ENCODE results near the gene GPR22. TPM values are rescaled to one million over a fixed set of nuclear protein-coding genes. Genes with fewer than 3 reads are reported as not detected.

The GPR22 gene
- polyA plus RNA-seq, 3 donors, result 0.18 TPM; not detected in 2

DNA sequence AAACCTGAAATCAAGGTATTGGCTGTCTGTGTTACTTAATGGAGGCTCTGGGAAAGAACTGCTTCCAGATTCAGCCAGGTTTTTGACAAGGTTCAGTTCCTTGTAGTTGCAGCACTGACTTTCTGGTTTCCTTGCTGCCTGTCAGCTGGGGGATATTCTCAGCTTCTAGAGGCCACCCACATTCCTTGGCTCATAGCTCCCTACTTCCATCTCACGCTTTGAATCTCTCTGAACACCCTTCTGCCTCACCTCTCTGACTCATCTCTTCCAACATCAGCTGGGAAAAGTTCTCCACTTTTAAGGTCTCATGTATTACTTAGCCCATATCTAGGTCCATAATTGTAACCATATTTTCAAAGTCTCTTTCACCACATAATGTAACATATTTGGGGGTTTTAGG, 22.9 kb upstream of the GPR22 start:
- DNase-seq, result no peak
- Mint-ChIP-seq H3K27ac (peak overlapping the region in 1 of 7 donors; percentile 10), H3K4me1 (no peaks in the 10 kb centered on the region), H3K9me3 (peaks cover 0 to 6% (median 2%) of the 10 kb centered on the region in 7 donors), H3K4me3 (no peak overlapping the region), H3K36me3 (peaks cover 17 to 24% of the 10 kb centered on the region in 2 donors), H3K27me3 (ENCODE audit: low read depth in 3 of 3) (no peaks in the 10 kb centered on the region)
- Histone ChIP-seq H3K79me2 (ENCODE audit: insufficient read depth, low read length) (no peaks in the 10 kb centered on the region), H3K36me3 (replicated peaks in 1 of 2; ENCODE audit: control insufficient read depth in 1 of 2, insufficient read depth in 2 of 2, low read length in 2 of 2) (peaks cover 0 to 12% of the 10 kb centered on the region in 2 donors), H4K20me1 (ENCODE audit: insufficient read depth, low read length) (no peaks in the 10 kb centered on the region), H3K9me3 (replicated peaks in 1 of 2; ENCODE audit: control insufficient read depth in 1 of 2, insufficient read depth in 1 of 2, low read length in 2 of 2) (peaks cover 2% of the 10 kb centered on the region in 2 donors), H3K27me3 (ENCODE audit: control insufficient read depth in 2 of 2, insufficient read depth in 2 of 2, low read length in 2 of 2) (no peaks in the 10 kb centered on the region), H3K9ac (ENCODE audit: insufficient read depth, low read length, poor library complexity, severe bottlenecking) (no peak overlapping the region), H3K4me1 (ENCODE audit: control insufficient read depth in 1 of 2, insufficient read depth in 2 of 2, low read length in 2 of 2) (no peaks in the 10 kb centered on the region), H3K4me3 (replicated peaks in 1 of 3; ENCODE audit: low read depth in 2 of 3, low read length in 3 of 3) (no peak overlapping the region), H3K27ac (ENCODE audit: low read depth in 1 of 2, low read length in 2 of 2) (no peak overlapping the region), H3K4me2 (replicated peaks; ENCODE audit: extremely low read depth, low read length, poor library complexity, severe bottlenecking) (no peak overlapping the region), H2AFZ (ENCODE audit: insufficient read depth, low read depth, low read length, poor library complexity, severe bottlenecking) (no peak overlapping the region)
- TF ChIP-seq CTCF (IDR thresholded peaks at IDR 0.05), result no peak
- intact Hi-C loops (cut with micrococcal nuclease), result no loop called here
- WGBS (ENCODE audit: insufficient coverage), result no CpG with 5 or more reads among the region's 1 CpG

GRCh38 chr7:107450970-107451369, 18.9 kb upstream of the GPR22 start:
- H3K27ac ChIP-seq (ENCODE audit: low read depth in 1 of 2, low read length in 2 of 2), result no peak overlapping the region
- 100% methylated on average over 1 of the region's 1 CpG for WGBS (ENCODE audit: insufficient coverage)
- no peak overlapping the region for H3K4me3 ChIP-seq (replicated peaks in 1 of 3; ENCODE audit: low read depth in 2 of 3, low read length in 3 of 3)
- H3K9me3 ChIP-seq (replicated peaks in 1 of 2; ENCODE audit: control insufficient read depth in 1 of 2, insufficient read depth in 1 of 2, low read length in 2 of 2), result no peaks in the 10 kb centered on the region
- H4K20me1 ChIP-seq (ENCODE audit: insufficient read depth, low read length), result no peaks in the 10 kb centered on the region
- Mint-ChIP-seq H3K27ac (no peak overlapping the region), H3K36me3 (peaks cover 21 to 28% of the 10 kb centered on the region in 2 donors), H3K9me3 (no peaks in the 10 kb centered on the region), H3K4me3 (no peak overlapping the region), H3K27me3 (ENCODE audit: low read depth in 3 of 3) (no peaks in the 10 kb centered on the region), H3K4me1 (no peaks in the 10 kb centered on the region)
- TF ChIP-seq CTCF (IDR thresholded peaks at IDR 0.05), result no peak
- no peaks in the 10 kb centered on the region for H3K4me1 ChIP-seq (ENCODE audit: control insufficient read depth in 1 of 2, insufficient read depth in 2 of 2, low read length in 2 of 2)
- H3K4me2 ChIP-seq (replicated peaks; ENCODE audit: extremely low read depth, low read length, poor library complexity, severe bottlenecking), result no peak overlapping the region
- H3K9ac ChIP-seq (ENCODE audit: insufficient read depth, low read length, poor library complexity, severe bottlenecking), result no peak overlapping the region
- H3K79me2 ChIP-seq (ENCODE audit: insufficient read depth, low read length), result no peaks in the 10 kb centered on the region
- DNase-seq, result no peak
- H3K36me3 ChIP-seq (replicated peaks in 1 of 2; ENCODE audit: control insufficient read depth in 1 of 2, insufficient read depth in 2 of 2, low read length in 2 of 2), result peaks cover 0 to 8% of the 10 kb centered on the region in 2 donors
- H2AFZ ChIP-seq (ENCODE audit: insufficient read depth, low read depth, low read length, poor library complexity, severe bottlenecking), result no peak overlapping the region
- intact Hi-C loops (cut with micrococcal nuclease), result loop anchor here in 1 of 2 donors (10.0 kb wide), 1 partner anchor 424 kb away; no protein-coding TSS in a partner anchor
- no peaks in the 10 kb centered on the region for H3K27me3 ChIP-seq (ENCODE audit: control insufficient read depth in 2 of 2, insufficient read depth in 2 of 2, low read length in 2 of 2)
